ENCODE measurements around the gene KIF4A. TPM values are rescaled to one million over a fixed set of nuclear protein-coding genes. Genes with fewer than 3 reads are reported as not detected.

The KIF4A gene
- total RNA-seq, 4 donors from 2014 or later = 0.06 to 0.42 (median 0.37) TPM

GRCh38 chrX:70436343-70436742 is 146.4 kb downstream of the KIF4A start:
- no peak for DNase-seq (ENCODE audit: extremely low spot score)
- Histone ChIP-seq H3K4me3 (no peak overlapping the region), H3K27me3 (no peaks in the 10 kb centered on the region), H3K27ac (replicated peaks in 1 of 4) (no peak overlapping the region), H3K4me1 (peaks cover 0 to 15% (median 12%) of the 10 kb centered on the region in 4 donors), H3K36me3 (no peaks in the 10 kb centered on the region), H3K9me3 (no peaks in the 10 kb centered on the region)
- intact Hi-C loops (cut with DNase I) = loop anchor here (10.0 kb wide), 2 partner anchors 142 to 302 kb away; partner anchors contain the start of genes IGBP1 and KIF4A
- no peak for TF ChIP-seq POLR2A (IDR thresholded peaks at IDR 0.05; ENCODE audit: low read depth)
- no peak for TF ChIP-seq POLR2AphosphoS5 (IDR thresholded peaks at IDR 0.05)
- no peak for TF ChIP-seq EP300 (IDR thresholded peaks at IDR 0.05)
- TF ChIP-seq CTCF (IDR thresholded peaks at IDR 0.05) = no peak
- 50% methylated on average over 4 of the region's 16 CpGs for WGBS

- no peaks in the 10 kb centered on the region for H3K9me3 ChIP-seq
- peaks cover 0 to 15% (median 12%) of the 10 kb centered on the region in 4 donors for H3K4me1 ChIP-seq
- 36% methylated on average over 2 of the region's 2 CpGs for WGBS
- no peak for TF ChIP-seq POLR2AphosphoS5 (IDR thresholded peaks at IDR 0.05)
- TF ChIP-seq CTCF (IDR thresholded peaks at IDR 0.05) = no peak
- TF ChIP-seq POLR2A (IDR thresholded peaks at IDR 0.05; ENCODE audit: low read depth) = no peak
- TF ChIP-seq EP300 (IDR thresholded peaks at IDR 0.05) = no peak
- H3K27me3 ChIP-seq = no peaks in the 10 kb centered on the region
- no peaks in the 10 kb centered on the region for H3K36me3 ChIP-seq
- H3K4me3 ChIP-seq = no peak overlapping the region
- intact Hi-C loops (cut with DNase I) = loop anchor here (10.0 kb wide), 2 partner anchors 142 to 302 kb away; partner anchors contain the start of genes IGBP1 and KIF4A
- DNase-seq (ENCODE audit: extremely low spot score) = no peak
- H3K27ac ChIP-seq (replicated peaks in 1 of 4) = no peak overlapping the region
Observed at GRCh38 chrX:70437011-70437410, 147.1 kb downstream of the KIF4A start.

- Histone ChIP-seq H3K27ac (replicated peaks in 1 of 4) (no peak overlapping the region), H3K36me3 (no peaks in the 10 kb centered on the region), H3K4me1 (peaks cover 0 to 15% (median 12%) of the 10 kb centered on the region in 4 donors), H3K4me3 (no peak overlapping the region), H3K9me3 (no peaks in the 10 kb centered on the region), H3K27me3 (no peaks in the 10 kb centered on the region)
- WGBS = 74% methylated on average over 8 of the region's 8 CpGs
- intact Hi-C loops (cut with DNase I) = loop anchor here (10.0 kb wide), 2 partner anchors 143 to 303 kb away; partner anchors contain the start of genes IGBP1 and KIF4A
- no peak for DNase-seq (ENCODE audit: extremely low spot score)
- TF ChIP-seq EP300 (IDR thresholded peaks at IDR 0.05) = no peak
- no peak for TF ChIP-seq CTCF (IDR thresholded peaks at IDR 0.05)
- no peak for TF ChIP-seq POLR2A (IDR thresholded peaks at IDR 0.05; ENCODE audit: low read depth)
- TF ChIP-seq POLR2AphosphoS5 (IDR thresholded peaks at IDR 0.05) = no peak
Observed at GRCh38 chrX:70437921-70438665, 148.2 kb downstream of the KIF4A start.

GRCh38 chrX:70439016-70439415 is 149.1 kb downstream of the KIF4A start:
- WGBS = 65% methylated on average over 1 of the region's 1 CpG
- H3K27me3 ChIP-seq = peaks cover 0 to 2% (median 0%) of the 10 kb centered on the region in 4 donors
- no peak overlapping the region for H3K4me3 ChIP-seq
- H3K27ac ChIP-seq (replicated peaks in 1 of 4) = no peak overlapping the region
- no peak for TF ChIP-seq CTCF (IDR thresholded peaks at IDR 0.05)
- peaks cover 0 to 11% (median 9%) of the 10 kb centered on the region in 4 donors for H3K4me1 ChIP-seq
- no peaks in the 10 kb centered on the region for H3K9me3 ChIP-seq
- intact Hi-C loops (cut with DNase I) = loop anchor here (10.0 kb wide), 2 partner anchors 144 to 304 kb away; partner anchors contain the start of genes IGBP1 and KIF4A
- no peak for DNase-seq (ENCODE audit: extremely low spot score)
- H3K36me3 ChIP-seq = no peaks in the 10 kb centered on the region
